Measurements from ENCODE around the gene BMF.

The BMF gene

DNA sequence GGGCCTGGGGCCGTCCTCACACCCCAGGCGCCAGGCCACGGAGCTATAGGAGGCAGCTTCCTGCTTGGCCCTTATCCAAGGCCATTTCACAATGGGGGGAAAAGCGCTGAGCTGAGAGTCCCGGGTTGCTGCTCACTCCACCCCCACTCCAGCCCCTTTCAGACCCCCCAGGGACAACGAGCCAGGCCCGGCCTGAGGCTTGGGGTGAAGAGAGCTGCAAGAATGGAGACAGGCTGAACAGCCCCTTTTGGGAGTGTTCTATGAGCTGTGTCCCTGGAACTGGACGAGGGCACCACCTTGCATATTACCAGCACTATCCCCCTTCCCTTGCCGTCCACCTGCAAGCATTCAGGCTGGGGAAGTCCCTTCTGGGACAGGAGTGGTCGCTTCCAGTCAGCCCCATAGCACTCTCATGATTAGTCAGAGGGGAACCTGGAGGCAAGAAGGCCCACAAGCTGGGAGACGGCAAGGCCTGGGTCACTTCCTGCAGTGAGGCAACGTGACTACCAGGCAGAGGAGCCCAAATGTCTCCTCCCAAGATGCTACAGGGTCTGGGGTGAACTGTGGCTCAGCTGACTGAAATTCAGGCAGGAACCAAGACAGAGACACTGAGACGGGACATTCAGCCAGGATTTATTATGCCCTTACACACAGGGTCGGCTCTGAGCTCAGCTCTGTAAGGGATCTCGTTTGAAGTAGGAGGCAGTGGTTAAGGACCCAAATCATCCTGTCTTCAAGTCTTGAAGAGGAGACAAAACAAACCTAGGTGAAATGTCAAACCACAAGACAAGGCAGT, 61.1 kb downstream of the BMF start:
- peak; percentile 67 to 79 for DNase-seq

DNA sequence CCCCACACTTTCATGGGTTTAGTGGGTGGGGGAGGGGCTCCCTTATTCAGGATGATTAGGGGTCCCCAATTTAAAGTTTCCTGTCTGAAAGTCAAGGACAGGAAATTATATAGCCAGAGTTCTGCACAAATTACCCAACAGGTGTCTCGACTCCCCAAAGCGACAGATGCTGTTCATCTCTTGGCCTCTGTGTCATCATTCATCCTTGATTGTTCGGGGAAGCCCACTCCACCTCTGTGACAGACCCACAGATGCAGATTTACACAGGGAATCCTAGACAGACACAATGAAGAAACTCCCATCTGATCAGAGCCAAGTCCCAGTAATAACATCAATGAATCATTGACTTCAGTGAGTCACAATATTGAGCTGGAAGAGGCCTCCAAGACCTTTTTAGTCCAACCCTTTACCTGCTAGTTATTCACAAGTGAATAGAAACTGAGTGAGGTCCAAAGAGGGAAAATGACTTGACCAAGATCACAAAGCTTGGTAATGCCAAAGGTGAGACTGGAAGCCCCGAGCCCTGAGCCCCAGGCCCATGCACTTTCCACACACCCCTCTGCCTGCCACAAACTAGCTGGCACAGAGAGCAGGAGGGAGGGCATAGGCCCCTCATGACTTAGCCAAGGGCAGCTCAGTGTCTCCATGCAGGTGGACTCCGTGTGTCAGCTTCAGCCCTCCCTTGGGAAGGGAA, 61.8 kb downstream of the BMF start:
- no peak for DNase-seq

DNA sequence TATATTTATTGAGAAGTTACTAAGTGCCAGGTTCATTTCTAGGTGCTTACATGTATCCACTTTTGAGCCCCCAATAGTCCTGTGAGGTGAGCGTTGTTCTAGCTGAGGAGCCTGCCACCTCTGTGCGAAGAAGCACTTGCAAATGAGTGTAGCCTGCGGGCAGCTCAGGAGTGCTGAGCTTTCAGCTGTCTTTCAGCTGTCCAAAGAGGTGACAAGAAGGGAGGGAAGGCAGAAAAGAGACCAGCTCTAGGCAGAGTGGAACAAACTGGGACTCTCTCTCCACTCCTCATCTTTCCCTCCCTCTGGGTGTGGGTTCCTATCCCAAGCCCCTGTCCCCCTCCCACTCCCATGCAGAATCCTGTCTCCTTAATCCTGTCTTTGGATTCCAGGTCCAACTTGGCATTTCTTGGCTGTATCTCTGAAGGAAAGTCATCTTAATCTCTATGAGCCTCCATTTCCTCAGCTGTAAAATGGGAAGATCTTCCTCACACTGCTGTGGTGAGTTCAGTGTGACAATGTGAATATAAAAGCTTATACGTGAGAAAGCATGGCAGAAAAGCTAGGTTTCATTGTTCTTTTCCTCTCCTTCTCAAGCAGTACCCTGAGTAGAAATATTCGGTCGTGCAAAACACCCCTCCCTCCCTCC, 63.0 kb downstream of the BMF start:
- DNase-seq = no peak

GRCh38 chr15:40044717-40045571, 63.7 kb downstream of the BMF start:
- DNase-seq = peak; percentile 86 to 88

GRCh38 chr15:40043927-40044716, 64.6 kb downstream of the BMF start:
- DNase-seq = no peak

- no peak for DNase-seq
Observed at GRCh38 chr15:40042791-40043320, 65.8 kb downstream of the BMF start.

DNA sequence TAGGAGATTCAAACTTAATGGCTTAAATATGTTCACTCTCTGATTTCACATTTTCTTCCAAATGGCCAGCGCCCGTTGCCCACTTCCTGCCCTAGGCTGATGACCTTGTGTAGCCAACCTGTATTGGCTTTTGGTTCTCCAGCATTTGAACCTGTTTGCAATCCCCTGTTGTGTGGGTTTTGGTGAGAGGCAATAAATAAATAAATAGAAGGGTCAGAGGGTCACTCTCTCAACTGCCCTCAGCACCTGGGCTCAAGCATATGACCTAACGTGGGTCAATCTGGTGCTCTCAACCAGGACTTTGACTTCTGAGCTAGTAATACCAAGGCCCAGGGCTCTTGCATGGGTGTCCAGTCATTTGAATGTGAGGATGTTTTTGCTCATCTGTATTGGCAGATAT, 67.9 kb downstream of the BMF start:
- DNase-seq = no peak

DNA sequence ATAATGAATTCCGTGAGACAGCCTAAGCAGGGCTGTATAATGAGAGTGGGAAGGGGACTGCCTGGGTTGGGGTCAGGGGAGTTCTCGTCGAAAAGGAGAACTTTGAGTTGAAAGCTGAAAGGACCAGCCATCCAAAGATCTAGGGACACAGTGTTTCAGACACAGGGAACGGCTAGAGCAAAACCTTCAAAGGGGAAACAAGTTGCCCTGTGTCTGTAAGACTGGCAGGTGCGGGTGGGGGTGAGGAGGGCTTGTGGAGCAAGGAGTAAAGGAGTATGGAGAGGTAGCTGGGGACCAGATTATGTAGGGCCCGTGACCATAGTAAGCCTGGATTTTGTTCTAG, 68.4 kb downstream of the BMF start:
- no peak for DNase-seq

DNA sequence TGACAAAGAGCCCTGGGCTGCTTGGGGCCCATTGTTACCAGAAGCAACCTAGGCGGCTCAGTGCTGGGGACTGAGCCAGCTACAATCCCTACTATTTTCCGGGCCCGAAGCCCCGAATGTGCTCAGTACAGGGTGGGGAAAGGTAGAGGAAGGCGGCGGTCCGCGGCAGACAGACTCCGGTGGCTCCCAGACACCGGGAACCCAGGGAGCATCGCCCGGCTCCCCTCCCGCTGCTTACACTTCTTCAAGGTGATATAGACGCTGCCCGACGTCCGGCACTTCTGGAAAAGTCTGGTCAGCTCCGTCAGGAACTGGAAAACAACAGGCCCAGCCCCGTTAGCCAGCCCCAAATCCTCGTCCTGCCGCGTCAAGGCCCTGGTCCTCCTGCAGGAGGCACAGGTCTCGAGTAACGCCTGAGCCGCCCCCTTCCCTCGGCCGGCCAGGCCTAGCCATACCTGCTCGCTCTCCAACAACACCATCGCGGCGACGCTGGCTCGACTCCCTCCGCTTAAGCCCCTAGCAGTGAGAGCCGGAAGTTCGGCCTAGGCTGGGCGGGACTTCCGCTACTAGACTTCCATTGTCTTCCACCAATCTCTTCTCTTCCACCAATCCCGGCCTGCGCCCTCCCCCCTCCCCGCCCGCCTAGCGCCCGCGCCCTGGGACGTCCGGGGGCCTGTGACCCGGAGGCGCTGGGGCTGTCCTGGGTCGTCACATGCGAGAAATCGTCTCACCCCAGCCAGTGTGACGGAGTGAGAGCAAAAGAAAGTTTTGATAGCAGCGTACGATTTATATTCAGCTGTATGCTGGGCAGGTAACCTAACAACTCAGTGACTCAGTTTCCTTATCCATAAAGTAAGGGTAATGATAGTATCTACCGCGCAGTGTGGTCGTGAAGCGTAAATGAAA, 69.8 kb downstream of the BMF start, which contains the start of gene SRP14:
Gene SRP14 (minus strand): TSS at position 544 of the 906 bp plus-strand sequence. CDS start 65 bp downstream, at position 479.
- DNase-seq = peak; percentile 95 to 96

- DNase-seq = no peak
Observed at GRCh38 chr15:40038275-40038637, 70.4 kb downstream of the BMF start.

All from CD4-positive, alpha-beta T cell treated with Interferon alpha-2 for 1 hour (primary cell).